HepG2 (cell line): Measurements from ENCODE around the gene ERCC6. TPM values are rescaled to one million over a fixed set of nuclear protein-coding genes. Genes with fewer than 3 reads are reported as not detected.

Source experiments
- ATAC-seq: fragments of 200-7000 bp; cut with Tn5 transposase; 3 replicates; pipeline ENCODE4 v1.9.1; 2020; ENCODE audit warnings: mild to moderate bottlenecking, moderate library complexity
- BruUV-seq: library from RNA; stranded (reverse); fragments of 400-500 nt; replicated peaks from 2 replicates; lab custom pipeline; 2021; lab: Mats Ljungman, UMichigan
- CTCF ChIA-PET: fragments of 300-600 bp; formaldehyde crosslinking; extraction: SDS; loops from one replicate; lab custom pipeline; 2021; ENCODE audit warnings: low total read pairs, inconsistent platforms, low intra/inter-chr PET ratio; lab: Yijun Ruan, JAX
- POLR2A ChIA-PET: fragments of 350-600 bp; sonication (Branson Sonifier 250); formaldehyde crosslinking; loops from one replicate; lab custom pipeline; 2020; ENCODE audit warnings: antibody characterized with exemption, inconsistent platforms; lab: Yijun Ruan, JAX
- DNase-seq: peaks from one replicate; pipeline ENCODE4 v3.0.0-alpha.2; 2015; ENCODE audit warnings: low spot score
- FAIRE-seq: peaks from 3 replicates; lab custom pipeline; 2011; peaks lifted over from hg19 to GRCh38; lab: Jason Lieb, UNC
- H2AFZ ChIP-seq: one replicate; pipeline ENCODE4 v1.6.1; 2011; ENCODE audit warnings: low read length, inconsistent platforms
- H3K27ac ChIP-seq: fragments of 300-600 bp; 3 replicates; pipeline ENCODE4 v1.8.0; 2011; ENCODE audit warnings: mixed run types, mild to moderate bottlenecking, mixed read lengths, low read length, inconsistent platforms; ENCODE audit not compliant: insufficient read depth; ENCODE audit errors: extremely low read length
- H3K27me3 ChIP-seq, 2 experiments: fragments of 200-600 bp in 1 of 2; 2 replicates in 1 of 2; 3 replicates in 1 of 2; pipeline versions ENCODE4 v1.6.0 to v1.8.0; 2011; ENCODE audit warnings: low read length in 2 of 2, mild to moderate bottlenecking in 2 of 2, moderate library complexity in 2 of 2, inconsistent platforms in 1 of 2; ENCODE audit not compliant: insufficient read depth in 2 of 2, control insufficient read depth in 1 of 2
- H3K36me3 ChIP-seq, 2 experiments: fragments of 200-600 bp in 1 of 2; replicated peaks in 1 of 2; 2 replicates in 1 of 2; 3 replicates in 1 of 2; pipeline versions ENCODE4 v1.5.1 to v1.8.0; 2011; ENCODE audit warnings: low read length in 2 of 2, inconsistent platforms in 1 of 2; ENCODE audit not compliant: insufficient read depth in 2 of 2, control insufficient read depth in 1 of 2
- H3K4me1 ChIP-seq: 2 replicates; pipeline ENCODE4 v1.5.1; 2012; ENCODE audit warnings: low read length, inconsistent platforms; ENCODE audit not compliant: insufficient read depth
- H3K4me2 ChIP-seq: 2 replicates; pipeline ENCODE4 v1.6.0; 2011; ENCODE audit warnings: low read depth, low read length, inconsistent platforms
- H3K4me3 ChIP-seq, 3 experiments: fragments of 200-600 bp in 1 of 3; sonication (generic), shearing (Covaris generic) in 1 of 3; replicated peaks in 1 of 3; 2 replicates each; pipeline ENCODE4 v1.5.1; 2011 to 2016; ENCODE audit warnings: low read length in 3 of 3, inconsistent platforms in 2 of 3, low read depth in 2 of 3, mild to moderate bottlenecking in 2 of 3, control low read depth in 1 of 3, mixed read lengths in 1 of 3; ENCODE audit not compliant: insufficient read depth in 1 of 3
- H3K79me2 ChIP-seq: one replicate; pipeline ENCODE4 v1.6.1; 2011; ENCODE audit warnings: low read length, inconsistent platforms; ENCODE audit not compliant: insufficient read depth
- H3K9ac ChIP-seq: 2 replicates; pipeline ENCODE4 v1.6.0; 2011; ENCODE audit warnings: mild to moderate bottlenecking, low read depth, low read length, inconsistent platforms; ENCODE audit not compliant: insufficient read depth
- H3K9me3 ChIP-seq: 2 replicates; pipeline ENCODE4 v1.5.1; 2012; ENCODE audit warnings: mild to moderate bottlenecking, low read length
- H4K20me1 ChIP-seq: 2 replicates; pipeline ENCODE4 v1.6.0; 2011; ENCODE audit warnings: inconsistent platforms, mild to moderate bottlenecking, low read length, moderate library complexity; ENCODE audit not compliant: insufficient read depth
- FOXA1 ChIP-seq, 2 experiments: fragments of 450-650 bp in 1 of 2; sonication (generic) in 1 of 2; formaldehyde crosslinking in 1 of 2; IDR thresholded peaks; 2 replicates each; pipeline versions ENCODE4 v1.4.0 to v1.6.1; 2016 to 2020; ENCODE audit warnings: missing genetic modification reagents in 1 of 2
- JDP2 ChIP-seq: sonication (generic); formaldehyde crosslinking; IDR thresholded peaks from 2 replicates; pipeline ENCODE4 v1.8.1; 2022; ENCODE audit warnings: missing genetic modification reagents, borderline replicate concordance
- MLLT10 ChIP-seq: sonication (generic); formaldehyde crosslinking; IDR thresholded peaks from 2 replicates; pipeline ENCODE4 v1.4.0; 2020; ENCODE audit warnings: missing genetic modification reagents
- MYC ChIP-seq: sonication (generic); formaldehyde crosslinking; IDR thresholded peaks from 2 replicates; pipeline ENCODE4 v1.9.0; 2021; ENCODE audit warnings: missing genetic modification reagents, borderline replicate concordance
- POLR2AphosphoS5 ChIP-seq: IDR thresholded peaks from 2 replicates; pipeline ENCODE4 v1.6.1; 2012; ENCODE audit warnings: low read depth, low read length
- SCMH1 ChIP-seq: sonication (generic); formaldehyde crosslinking; IDR thresholded peaks from 2 replicates; pipeline ENCODE4 v1.9.0; 2021; ENCODE audit warnings: missing genetic modification reagents, mild to moderate bottlenecking, borderline replicate concordance
- SMC3 ChIP-seq: IDR thresholded peaks from 2 replicates; pipeline ENCODE4 v1.6.1; 2011; ENCODE audit warnings: low read length, improper control_type of control experiment
- SNRNP70 ChIP-seq: fragments of 200-400 bp; formaldehyde crosslinking; IDR thresholded peaks from 2 replicates; pipeline ENCODE4 v1.6.1; 2017; ENCODE audit warnings: mild to moderate bottlenecking, low read depth, low read length, moderate library complexity
- STAG1 ChIP-seq: sonication (generic); formaldehyde crosslinking; IDR thresholded peaks from 2 replicates; pipeline ENCODE4 v1.4.0; 2020; ENCODE audit warnings: missing genetic modification reagents
- ZFY ChIP-seq: sonication (generic); formaldehyde crosslinking; IDR thresholded peaks from 2 replicates; pipeline ENCODE4 v1.4.0; 2020; ENCODE audit warnings: missing genetic modification reagents
- ZNF136 ChIP-seq: sonication (generic); formaldehyde crosslinking; IDR thresholded peaks from 2 replicates; pipeline ENCODE4 v1.8.1; 2022; ENCODE audit warnings: low read depth, mild to moderate bottlenecking, moderate library complexity, missing genetic modification reagents
- ZNF235 ChIP-seq: sonication (generic); formaldehyde crosslinking; IDR thresholded peaks from 2 replicates; pipeline ENCODE4 v1.8.1; 2023; ENCODE audit warnings: mild to moderate bottlenecking, missing genetic modification reagents, borderline replicate concordance
- ZNF329 ChIP-seq: sonication (generic); formaldehyde crosslinking; IDR thresholded peaks from 2 replicates; pipeline ENCODE4 v1.9.0; 2021; ENCODE audit warnings: low read depth, mild to moderate bottlenecking, missing genetic modification reagents
- ZNF331 ChIP-seq: sonication (generic); formaldehyde crosslinking; IDR thresholded peaks from 2 replicates; pipeline ENCODE4 v1.4.0; 2020; ENCODE audit warnings: missing genetic modification reagents
- ZNF337 ChIP-seq: sonication (generic); formaldehyde crosslinking; IDR thresholded peaks from 2 replicates; pipeline ENCODE4 v1.5.1; 2020; ENCODE audit warnings: missing genetic modification reagents, low read depth, mild to moderate bottlenecking, borderline replicate concordance
- ZNF546 ChIP-seq: sonication (generic); formaldehyde crosslinking; conservative IDR thresholded peaks from 2 replicates; pipeline ENCODE4 v1.8.1; 2023; ENCODE audit warnings: mild to moderate bottlenecking, missing genetic modification reagents
- ZNF747 ChIP-seq: sonication (generic); formaldehyde crosslinking; IDR thresholded peaks from 2 replicates; pipeline ENCODE4 v1.8.1; 2023; ENCODE audit warnings: missing genetic modification reagents, mild to moderate bottlenecking, borderline replicate concordance
- WGBS: methylation state at CpG from one replicate; pipeline ENCODE4 v1.1.6; 2017; ENCODE audit warnings: low lambda C conversion rate; 5-methylcytosine and 5-hydroxymethylcytosine counted together
- in situ Hi-C: cut with HindIII; loops from 2 replicates; pipeline ENCODE4 v1.10.0; 2017; ENCODE audit warnings: low pct_unique_long_range_greater_than_20kb; ENCODE audit not compliant: extremely low pct_ligation_motif_present
- intact Hi-C: fragments of 100-400 bp; cut with micrococcal nuclease; formaldehyde crosslinking; loops from one replicate; pipeline ENCODE4 v1.10.0; 2022; ENCODE audit not compliant: unreplicated experiment
- polyA plus RNA-seq, 8 experiments: library from polyadenylated mRNA; depleted of rRNA in 3 of 8; stranded (reverse) in 7 of 8; unstranded in 1 of 8; fragments of >200 nt; fragmentation: Illumina TruSeq in 4 of 8; extraction: Trizol in 4 of 8; gene quantifications; 2 replicates each; pipeline versions ENCODE4 v1.2.1 to v1.2.3, GENCODE V29; 2011 to 2016; ENCODE audit warnings: low read depth in 4 of 8, missing spikeins in 1 of 8, mixed read lengths in 1 of 8; ENCODE audit not compliant: insufficient read depth in 1 of 8
- total RNA-seq, 5 experiments: library from RNA; depleted of rRNA; stranded (reverse); fragments of >200 nt; fragmentation: Illumina TruSeq; extraction: Trizol; gene quantifications; 2 replicates each; pipeline ENCODE4 v1.2.3, GENCODE V29; 2016; ENCODE audit warnings: low read depth in 1 of 5
- TF ChIP-seq, protein P1 (sequence below): sonication (generic); formaldehyde crosslinking; IDR thresholded peaks from 2 replicates; pipeline ENCODE4 v1.4.0; 2020; ENCODE audit warnings: missing genetic modification reagents, low read depth, mild to moderate bottlenecking, borderline replicate concordance
- TF ChIP-seq, protein P2 (sequence below): sonication (generic); formaldehyde crosslinking; IDR thresholded peaks from 2 replicates; pipeline ENCODE4 v1.4.0; 2020; ENCODE audit warnings: missing genetic modification reagents, borderline replicate concordance
- TF ChIP-seq, protein P3 (sequence below): sonication (generic); formaldehyde crosslinking; IDR thresholded peaks from 2 replicates; pipeline ENCODE4 v1.5.0; 2020; ENCODE audit warnings: mild to moderate bottlenecking, missing genetic modification reagents, moderate library complexity

The ERCC6 gene
- total and polyA plus RNA-seq, 2 of the 13 experiments (the other 11 are each of a cell fraction or from before 2014, with no cell fraction given), result 5.1 to 9.8 TPM

DNA sequence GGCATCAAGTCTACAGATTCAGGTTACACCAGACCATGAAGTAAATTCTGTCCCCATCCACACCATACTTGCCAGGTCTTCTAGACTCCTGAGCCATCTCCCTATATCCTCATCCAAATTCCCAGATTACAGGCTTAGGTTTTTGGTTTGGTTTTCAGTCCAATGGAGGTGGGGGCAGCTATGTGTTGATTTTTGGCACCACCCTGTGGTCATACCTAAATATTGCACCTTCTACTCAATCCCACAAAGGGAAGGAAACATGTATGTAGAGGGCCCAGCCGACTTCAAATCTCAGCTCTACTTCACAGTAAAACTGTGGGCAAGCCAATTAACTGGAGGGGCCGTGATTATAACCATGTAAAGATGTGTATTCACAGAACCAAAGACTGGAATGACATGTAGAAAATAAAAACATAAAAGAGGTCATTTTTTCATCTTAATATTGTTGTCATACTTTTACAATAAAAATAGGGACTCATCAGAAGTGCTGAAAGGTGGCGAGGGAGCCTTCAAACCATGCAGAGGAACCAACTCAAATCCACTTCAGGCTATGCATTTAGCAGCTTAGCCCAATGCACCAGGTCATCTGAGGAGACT is 19.8 kb downstream of the ERCC6 start:
- WGBS, result 59% methylated on average over 3 of the region's 3 CpGs
- ChIA-PET CTCF (interaction anchor here (1.7 kb wide), 1 partner anchor 111 kb away, joined by 16 read pairs; no protein-coding TSS in a partner anchor), POLR2A (no interaction called here)
- Histone ChIP-seq H3K27me3 (no peaks in the 10 kb centered on the region), H3K4me3 (no peak overlapping the region), H3K9me3 (no peaks in the 10 kb centered on the region), H3K4me1 (peaks cover 12% of the 10 kb centered on the region), H2AFZ (no peak overlapping the region), H3K36me3 (peaks cover 8 to 28% of the 10 kb centered on the region in 2 experiments), H4K20me1 (no peaks in the 10 kb centered on the region), H3K9ac (no peak overlapping the region), H3K79me2 (no peaks in the 10 kb centered on the region), H3K4me2 (no peak overlapping the region), H3K27ac (no peak overlapping the region)
- DNase-seq, result peak; percentile 36
- intact Hi-C loops (loop anchor here (2.0 kb wide), 1 partner anchor 860 kb away; no protein-coding TSS in a partner anchor), in situ Hi-C loops (loop anchor here (10.0 kb wide), 2 partner anchors 544 to 864 kb away; no protein-coding TSS in a partner anchor)
- no TSS peak for BruUV-seq
- peak; percentile 82 for ATAC-seq
- peak; percentile 81 for FAIRE-seq
- TF ChIP-seq FOXA1 (IDR thresholded peaks at IDR 0.05), result no peak
- TF ChIP-seq FOXA1 (CRISPR knock-in tag; IDR thresholded peaks at IDR 0.05), result no peak
- TF ChIP-seq MYC, result no peak
- no peak for TF ChIP-seq JDP2 (CRISPR knock-in tag)
- TF ChIP-seq ZNF331 (CRISPR knock-in tag), result 0 out of 2 replicates have a peak, but pooled peaks have one; percentile 34
- no peak for TF ChIP-seq SCMH1 (CRISPR knock-in tag)
- no peak for TF ChIP-seq MLLT10 (CRISPR knock-in tag)
- no peak for TF ChIP-seq ZNF337 (CRISPR knock-in tag)
- no peak for TF ChIP-seq ZNF235 (CRISPR knock-in tag)
- no peak for TF ChIP-seq ZNF546 (CRISPR knock-in tag)
- no peak for TF ChIP-seq ZNF329 (CRISPR knock-in tag)
- TF ChIP-seq STAG1 (CRISPR knock-in tag), result peak; percentile 63
- TF ChIP-seq ZNF136 (CRISPR knock-in tag), result no peak
- TF ChIP-seq SMC3, result peak; percentile 59; the same call in 1 of the 2 replicates
- no peak for TF ChIP-seq ZNF747
- TF ChIP-seq SNRNP70, result no peak
- TF ChIP-seq POLR2AphosphoS5, result no peak
- TF ChIP-seq, protein P1, sequence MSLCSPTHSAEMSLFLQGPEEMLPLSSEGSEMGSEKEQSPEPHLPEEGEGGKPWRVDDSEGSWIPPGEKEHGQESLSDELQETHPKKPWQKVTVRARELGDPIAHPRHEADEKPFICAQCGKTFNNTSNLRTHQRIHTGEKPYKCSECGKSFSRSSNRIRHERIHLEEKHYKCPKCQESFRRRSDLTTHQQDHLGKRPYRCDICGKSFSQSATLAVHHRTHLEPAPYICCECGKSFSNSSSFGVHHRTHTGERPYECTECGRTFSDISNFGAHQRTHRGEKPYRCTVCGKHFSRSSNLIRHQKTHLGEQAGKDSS (CRISPR knock-in tag), result no peak
- TF ChIP-seq, protein P2, sequence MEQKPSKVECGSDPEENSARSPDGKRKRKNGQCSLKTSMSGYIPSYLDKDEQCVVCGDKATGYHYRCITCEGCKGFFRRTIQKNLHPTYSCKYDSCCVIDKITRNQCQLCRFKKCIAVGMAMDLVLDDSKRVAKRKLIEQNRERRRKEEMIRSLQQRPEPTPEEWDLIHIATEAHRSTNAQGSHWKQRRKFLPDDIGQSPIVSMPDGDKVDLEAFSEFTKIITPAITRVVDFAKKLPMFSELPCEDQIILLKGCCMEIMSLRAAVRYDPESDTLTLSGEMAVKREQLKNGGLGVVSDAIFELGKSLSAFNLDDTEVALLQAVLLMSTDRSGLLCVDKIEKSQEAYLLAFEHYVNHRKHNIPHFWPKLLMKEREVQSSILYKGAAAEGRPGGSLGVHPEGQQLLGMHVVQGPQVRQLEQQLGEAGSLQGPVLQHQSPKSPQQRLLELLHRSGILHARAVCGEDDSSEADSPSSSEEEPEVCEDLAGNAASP (CRISPR knock-in tag), result no peak
- TF ChIP-seq, protein P3, sequence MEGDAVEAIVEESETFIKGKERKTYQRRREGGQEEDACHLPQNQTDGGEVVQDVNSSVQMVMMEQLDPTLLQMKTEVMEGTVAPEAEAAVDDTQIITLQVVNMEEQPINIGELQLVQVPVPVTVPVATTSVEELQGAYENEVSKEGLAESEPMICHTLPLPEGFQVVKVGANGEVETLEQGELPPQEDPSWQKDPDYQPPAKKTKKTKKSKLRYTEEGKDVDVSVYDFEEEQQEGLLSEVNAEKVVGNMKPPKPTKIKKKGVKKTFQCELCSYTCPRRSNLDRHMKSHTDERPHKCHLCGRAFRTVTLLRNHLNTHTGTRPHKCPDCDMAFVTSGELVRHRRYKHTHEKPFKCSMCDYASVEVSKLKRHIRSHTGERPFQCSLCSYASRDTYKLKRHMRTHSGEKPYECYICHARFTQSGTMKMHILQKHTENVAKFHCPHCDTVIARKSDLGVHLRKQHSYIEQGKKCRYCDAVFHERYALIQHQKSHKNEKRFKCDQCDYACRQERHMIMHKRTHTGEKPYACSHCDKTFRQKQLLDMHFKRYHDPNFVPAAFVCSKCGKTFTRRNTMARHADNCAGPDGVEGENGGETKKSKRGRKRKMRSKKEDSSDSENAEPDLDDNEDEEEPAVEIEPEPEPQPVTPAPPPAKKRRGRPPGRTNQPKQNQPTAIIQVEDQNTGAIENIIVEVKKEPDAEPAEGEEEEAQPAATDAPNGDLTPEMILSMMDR (CRISPR knock-in tag), result peak; percentile 73
- no peak for TF ChIP-seq ZFY (CRISPR knock-in tag)
